ENCODE data around the gene HOXD3.

Gene HOXD3

DNA sequence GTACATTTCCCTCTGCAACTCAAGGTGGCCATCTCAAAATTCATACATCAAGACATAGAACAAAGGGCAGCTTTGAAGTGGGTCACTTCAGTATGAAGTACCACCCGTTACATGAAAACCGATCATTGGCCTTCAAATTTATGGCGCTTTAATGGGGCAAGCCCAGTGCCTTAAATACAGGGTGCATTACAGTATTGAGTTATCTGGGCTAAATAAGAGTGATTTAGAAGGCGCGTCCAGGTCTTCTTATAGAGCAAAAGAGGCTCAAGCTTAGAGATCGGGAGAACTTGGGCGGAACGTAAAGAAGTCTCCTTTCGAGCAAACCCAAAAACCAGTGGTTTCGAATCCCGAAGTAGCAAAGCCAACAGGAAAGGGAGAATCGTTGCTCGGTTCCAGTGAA is 7.1 kb downstream of the HOXD3 start:
- Histone ChIP-seq H3K36me3 (ENCODE audit: control insufficient read depth, insufficient read depth, low read length) (peaks cover 3% of the 10 kb centered on the region), H3K79me2 (no peaks in the 10 kb centered on the region), H3K4me3 (ENCODE audit: low read depth, low read length) (no peak overlapping the region), H2AFZ (no peak overlapping the region), H3K27ac (no peak overlapping the region), H3K27me3 (ENCODE audit: control insufficient read depth, insufficient read depth, low read length) (peaks cover 29% of the 10 kb centered on the region), H3K4me1 (no peaks in the 10 kb centered on the region), H3K9me3 (ENCODE audit: control insufficient read depth, low read length) (no peaks in the 10 kb centered on the region), H3K9ac (no peak overlapping the region), H3K4me2 (ENCODE audit: low read length) (no peak overlapping the region)
- TF ChIP-seq, protein P1, sequence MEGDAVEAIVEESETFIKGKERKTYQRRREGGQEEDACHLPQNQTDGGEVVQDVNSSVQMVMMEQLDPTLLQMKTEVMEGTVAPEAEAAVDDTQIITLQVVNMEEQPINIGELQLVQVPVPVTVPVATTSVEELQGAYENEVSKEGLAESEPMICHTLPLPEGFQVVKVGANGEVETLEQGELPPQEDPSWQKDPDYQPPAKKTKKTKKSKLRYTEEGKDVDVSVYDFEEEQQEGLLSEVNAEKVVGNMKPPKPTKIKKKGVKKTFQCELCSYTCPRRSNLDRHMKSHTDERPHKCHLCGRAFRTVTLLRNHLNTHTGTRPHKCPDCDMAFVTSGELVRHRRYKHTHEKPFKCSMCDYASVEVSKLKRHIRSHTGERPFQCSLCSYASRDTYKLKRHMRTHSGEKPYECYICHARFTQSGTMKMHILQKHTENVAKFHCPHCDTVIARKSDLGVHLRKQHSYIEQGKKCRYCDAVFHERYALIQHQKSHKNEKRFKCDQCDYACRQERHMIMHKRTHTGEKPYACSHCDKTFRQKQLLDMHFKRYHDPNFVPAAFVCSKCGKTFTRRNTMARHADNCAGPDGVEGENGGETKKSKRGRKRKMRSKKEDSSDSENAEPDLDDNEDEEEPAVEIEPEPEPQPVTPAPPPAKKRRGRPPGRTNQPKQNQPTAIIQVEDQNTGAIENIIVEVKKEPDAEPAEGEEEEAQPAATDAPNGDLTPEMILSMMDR (IDR thresholded peaks at IDR 0.05): no peak

DNA sequence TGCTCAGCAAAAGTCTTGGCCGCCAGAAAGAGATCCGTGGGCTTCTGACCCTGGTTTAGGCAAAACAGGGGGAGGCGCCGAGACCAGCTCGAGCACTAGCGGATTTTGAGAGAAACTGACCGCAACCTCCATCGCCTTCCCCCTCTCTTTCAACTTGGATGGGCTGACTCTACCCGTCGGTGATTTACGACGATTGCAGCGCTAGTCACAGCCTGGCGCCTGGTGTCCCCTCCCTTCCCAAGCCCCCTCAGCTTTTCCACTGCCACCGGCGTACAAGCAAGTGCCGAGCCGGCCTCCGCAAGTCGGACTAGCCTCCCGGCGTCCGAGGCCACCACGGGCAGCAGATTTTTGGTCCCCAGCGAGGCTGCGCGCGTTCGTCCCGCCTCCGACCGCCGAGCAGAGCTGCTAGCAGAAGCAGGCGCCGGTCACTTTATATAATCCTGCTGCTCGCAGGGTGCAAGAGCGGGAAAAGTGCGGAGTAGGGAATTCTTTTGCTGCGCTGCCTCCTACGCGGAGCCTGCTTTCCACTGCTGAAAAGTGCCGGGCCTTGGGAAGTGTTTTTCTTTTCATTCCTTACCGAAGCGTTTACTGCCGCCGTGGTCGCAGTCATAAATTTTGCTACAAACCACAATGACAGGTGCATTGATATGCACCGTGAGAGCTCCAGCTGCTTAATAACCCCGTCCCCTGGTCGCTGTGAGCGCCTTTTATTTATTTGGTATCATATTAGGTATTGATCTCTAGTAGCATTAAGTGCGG is 7.7 kb downstream of the HOXD3 start:
- TF ChIP-seq, protein P1 (IDR thresholded peaks at IDR 0.05): no peak
- H3K4me2 ChIP-seq (ENCODE audit: low read length): no peak overlapping the region
- H3K27ac ChIP-seq: no peak overlapping the region
- H3K27me3 ChIP-seq (ENCODE audit: control insufficient read depth, insufficient read depth, low read length): peaks cover 29% of the 10 kb centered on the region
- H3K9ac ChIP-seq: no peak overlapping the region
- H3K79me2 ChIP-seq: no peaks in the 10 kb centered on the region
- H3K4me1 ChIP-seq: no peaks in the 10 kb centered on the region
- peaks cover 3% of the 10 kb centered on the region for H3K36me3 ChIP-seq (ENCODE audit: control insufficient read depth, insufficient read depth, low read length)
- no peak overlapping the region for H3K4me3 ChIP-seq (ENCODE audit: low read depth, low read length)
- no peaks in the 10 kb centered on the region for H3K9me3 ChIP-seq (ENCODE audit: control insufficient read depth, low read length)
- H2AFZ ChIP-seq: no peak overlapping the region

DNA sequence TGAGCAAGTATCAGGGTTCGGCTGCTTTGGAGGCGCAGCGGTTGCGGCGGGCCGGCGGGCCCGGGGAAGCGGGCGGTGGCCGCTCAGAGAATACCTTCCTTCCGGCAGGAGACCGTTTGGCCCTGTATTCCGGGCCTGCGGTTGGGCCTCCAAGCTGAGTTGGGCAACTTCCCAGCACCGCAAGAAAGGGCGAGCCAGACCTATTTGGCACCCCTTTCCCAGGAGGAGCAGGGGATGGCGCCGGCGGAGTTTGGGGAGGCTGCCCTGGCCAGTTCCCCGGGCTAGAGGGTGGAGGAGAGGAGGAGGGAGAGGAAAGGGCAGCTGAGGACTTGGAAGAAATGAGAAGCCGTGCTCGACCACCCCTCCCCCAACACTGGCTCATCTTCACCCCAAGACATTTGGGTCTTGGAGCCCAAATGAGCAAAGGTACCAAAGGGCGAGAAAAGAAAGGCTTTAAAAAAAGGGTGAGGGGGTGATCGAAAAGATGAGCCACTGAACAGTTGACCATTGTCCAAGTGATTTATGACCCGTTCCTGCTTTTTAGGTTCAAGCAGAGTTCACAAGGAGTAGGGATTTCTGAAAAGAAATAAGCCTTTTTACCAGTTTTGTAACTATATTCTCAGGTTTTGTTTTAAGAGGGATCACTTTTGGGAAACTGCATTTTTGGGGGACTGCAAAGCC is 8.4 kb downstream of the HOXD3 start:
- Histone ChIP-seq H3K36me3 (ENCODE audit: control insufficient read depth, insufficient read depth, low read length) (peaks cover 3% of the 10 kb centered on the region), H2AFZ (no peak overlapping the region), H3K9ac (no peak overlapping the region), H3K4me3 (ENCODE audit: low read depth, low read length) (no peak overlapping the region), H3K4me2 (ENCODE audit: low read length) (no peak overlapping the region), H3K27me3 (ENCODE audit: control insufficient read depth, insufficient read depth, low read length) (peaks cover 25% of the 10 kb centered on the region), H3K27ac (no peak overlapping the region), H3K79me2 (no peaks in the 10 kb centered on the region), H3K9me3 (ENCODE audit: control insufficient read depth, low read length) (no peaks in the 10 kb centered on the region), H3K4me1 (no peaks in the 10 kb centered on the region)
- TF ChIP-seq, protein P1 (IDR thresholded peaks at IDR 0.05): no peak

- Histone ChIP-seq H3K9ac (no peak overlapping the region), H3K4me3 (ENCODE audit: low read depth, low read length) (no peak overlapping the region), H3K36me3 (ENCODE audit: control insufficient read depth, insufficient read depth, low read length) (peaks cover 3% of the 10 kb centered on the region), H3K27ac (no peak overlapping the region), H2AFZ (no peak overlapping the region), H3K27me3 (ENCODE audit: control insufficient read depth, insufficient read depth, low read length) (peaks cover 21% of the 10 kb centered on the region), H3K79me2 (no peaks in the 10 kb centered on the region), H3K4me1 (no peaks in the 10 kb centered on the region), H3K4me2 (ENCODE audit: low read length) (no peak overlapping the region), H3K9me3 (ENCODE audit: control insufficient read depth, low read length) (no peaks in the 10 kb centered on the region)
- TF ChIP-seq, protein P1 (IDR thresholded peaks at IDR 0.05): no peak
These were observed 9.2 kb downstream of the HOXD3 start for GRCh38 chr2:176166272-176166671.
